Measurements from ENCODE around the gene ADGRV1. TPM values are rescaled to one million over a fixed set of nuclear protein-coding genes. Genes with fewer than 3 reads are reported as not detected.

The ADGRV1 gene
- total and polyA plus RNA-seq, 8 donors, result 12.5 to 36.4 (median 16.9) TPM

- TF ChIP-seq, protein P1, sequence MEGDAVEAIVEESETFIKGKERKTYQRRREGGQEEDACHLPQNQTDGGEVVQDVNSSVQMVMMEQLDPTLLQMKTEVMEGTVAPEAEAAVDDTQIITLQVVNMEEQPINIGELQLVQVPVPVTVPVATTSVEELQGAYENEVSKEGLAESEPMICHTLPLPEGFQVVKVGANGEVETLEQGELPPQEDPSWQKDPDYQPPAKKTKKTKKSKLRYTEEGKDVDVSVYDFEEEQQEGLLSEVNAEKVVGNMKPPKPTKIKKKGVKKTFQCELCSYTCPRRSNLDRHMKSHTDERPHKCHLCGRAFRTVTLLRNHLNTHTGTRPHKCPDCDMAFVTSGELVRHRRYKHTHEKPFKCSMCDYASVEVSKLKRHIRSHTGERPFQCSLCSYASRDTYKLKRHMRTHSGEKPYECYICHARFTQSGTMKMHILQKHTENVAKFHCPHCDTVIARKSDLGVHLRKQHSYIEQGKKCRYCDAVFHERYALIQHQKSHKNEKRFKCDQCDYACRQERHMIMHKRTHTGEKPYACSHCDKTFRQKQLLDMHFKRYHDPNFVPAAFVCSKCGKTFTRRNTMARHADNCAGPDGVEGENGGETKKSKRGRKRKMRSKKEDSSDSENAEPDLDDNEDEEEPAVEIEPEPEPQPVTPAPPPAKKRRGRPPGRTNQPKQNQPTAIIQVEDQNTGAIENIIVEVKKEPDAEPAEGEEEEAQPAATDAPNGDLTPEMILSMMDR (IDR thresholded peaks at IDR 0.05), result no peak
- Histone ChIP-seq H3K27me3 (no peaks in the 10 kb centered on the region), H3K9me3 (no peaks in the 10 kb centered on the region), H3K4me1 (peaks cover 0 to 6% of the 10 kb centered on the region in 2 donors), H3K36me3 (no peaks in the 10 kb centered on the region), H3K4me3 (no peak overlapping the region), H3K27ac (no peak overlapping the region)
- intact Hi-C loops (cut with DNase I), result no loop called here
- ATAC-seq (no peak), DNase-seq (no peak)
Observed at GRCh38 chr5:90861843-90862586, 303.4 kb downstream of the ADGRV1 start.

DNA sequence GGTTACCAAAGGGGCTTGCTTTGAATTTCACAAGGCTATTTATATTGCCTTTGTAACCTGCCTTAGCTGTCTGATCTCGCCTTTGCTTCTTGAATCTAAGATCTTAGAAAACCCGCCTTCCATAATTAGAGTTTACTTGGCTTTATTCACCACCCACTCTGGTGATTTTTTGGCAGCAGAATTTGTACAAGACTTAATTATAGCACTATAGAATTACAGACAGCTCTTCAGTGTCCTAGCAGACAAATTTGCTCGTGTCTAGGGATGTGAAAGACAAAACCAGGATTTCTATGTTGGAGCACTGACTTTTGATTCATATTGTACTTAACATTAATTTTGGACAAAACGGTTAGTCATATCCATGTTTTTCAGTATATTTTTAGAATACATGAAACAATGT, 306.6 kb downstream of the ADGRV1 start:
- intact Hi-C loops (cut with DNase I), result no loop called here
- Histone ChIP-seq H3K36me3 (no peaks in the 10 kb centered on the region), H3K27ac (no peak overlapping the region), H3K4me1 (peaks cover 0 to 13% of the 10 kb centered on the region in 2 donors), H3K27me3 (no peaks in the 10 kb centered on the region), H3K4me3 (no peak overlapping the region), H3K9me3 (no peaks in the 10 kb centered on the region)
- TF ChIP-seq, protein P1 (IDR thresholded peaks at IDR 0.05), result no peak
- ATAC-seq (no peak), DNase-seq (no peak)

DNA sequence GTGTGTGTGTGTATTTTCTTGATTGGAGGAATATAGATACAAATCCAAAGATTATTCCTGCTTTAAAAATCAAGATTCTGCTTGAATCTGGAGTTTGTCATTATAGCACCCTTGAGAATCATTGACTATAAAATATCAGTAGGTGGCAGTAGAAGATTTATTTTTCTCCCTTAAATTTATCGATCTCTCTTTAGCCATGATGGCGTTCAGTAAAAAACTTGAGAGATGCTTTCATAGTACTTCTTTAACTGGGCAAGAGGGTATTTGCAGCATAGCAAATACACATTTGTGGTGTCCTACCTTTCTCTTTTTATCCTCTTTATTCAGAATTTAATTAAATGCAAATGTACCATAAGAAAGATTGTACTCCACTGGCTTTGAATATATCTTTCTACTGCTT, 307.7 kb downstream of the ADGRV1 start:
- H3K9me3 ChIP-seq, result no peaks in the 10 kb centered on the region
- H3K27me3 ChIP-seq, result no peaks in the 10 kb centered on the region
- intact Hi-C loops (cut with DNase I), result no loop called here
- peaks cover 0 to 20% of the 10 kb centered on the region in 2 donors for H3K4me1 ChIP-seq
- ATAC-seq, result peak; percentile 79
- DNase-seq, result peak in 1 of 4 donors; percentile 12
- no peaks in the 10 kb centered on the region for H3K36me3 ChIP-seq
- TF ChIP-seq, protein P1 (IDR thresholded peaks at IDR 0.05), result peak; percentile 36 to 51
- H3K4me3 ChIP-seq, result no peak overlapping the region
- no peak overlapping the region for H3K27ac ChIP-seq

DNA sequence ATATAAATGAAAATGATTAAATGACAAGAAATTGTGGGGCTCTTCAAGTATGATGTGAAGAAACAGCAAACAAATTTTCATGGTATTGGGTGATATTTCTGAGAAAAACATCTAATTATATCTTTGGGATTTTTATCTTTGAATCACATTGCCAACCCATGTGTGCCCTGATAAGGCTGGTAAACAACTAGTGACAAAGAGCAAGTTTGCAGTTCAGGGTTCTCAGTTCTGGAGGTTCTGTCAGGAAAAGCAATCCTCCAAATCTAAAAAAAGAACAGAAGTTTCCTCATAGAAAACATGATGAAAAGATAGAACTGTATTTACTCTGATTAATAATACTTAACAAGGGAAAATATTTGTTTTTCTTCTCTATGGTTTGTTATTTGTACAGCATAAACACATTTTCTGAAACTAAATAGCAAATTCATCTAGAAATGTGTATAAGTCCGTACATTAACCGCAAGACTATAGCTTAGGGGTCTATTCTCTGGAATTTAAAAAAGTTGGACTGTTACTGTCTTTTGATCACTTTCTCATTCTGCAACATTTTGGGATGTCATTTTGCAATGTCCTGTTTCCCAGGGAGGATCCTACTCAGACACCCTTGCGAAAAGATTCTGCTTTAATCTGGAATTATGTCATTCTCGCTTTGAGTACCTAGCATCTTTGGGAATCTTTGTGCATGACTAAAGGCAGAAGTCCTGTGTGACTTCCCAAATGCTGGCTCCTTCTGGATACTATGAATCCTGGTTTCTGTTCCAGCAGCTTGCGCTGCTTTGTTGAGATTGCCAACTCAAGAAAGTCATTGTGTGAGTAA, 308.5 kb downstream of the ADGRV1 start:
- H3K27ac ChIP-seq, result no peak overlapping the region
- no peaks in the 10 kb centered on the region for H3K36me3 ChIP-seq
- ATAC-seq (peak; percentile 41), DNase-seq (no peak)
- no peak overlapping the region for H3K4me3 ChIP-seq
- H3K9me3 ChIP-seq, result no peaks in the 10 kb centered on the region
- H3K27me3 ChIP-seq, result no peaks in the 10 kb centered on the region
- intact Hi-C loops (cut with DNase I), result no loop called here
- peaks cover 0 to 27% of the 10 kb centered on the region in 2 donors for H3K4me1 ChIP-seq
- TF ChIP-seq, protein P1 (IDR thresholded peaks at IDR 0.05), result no peak

GRCh38 chr5:90868799-90869198, 310.2 kb downstream of the ADGRV1 start:
- intact Hi-C loops (cut with DNase I), result no loop called here
- Histone ChIP-seq H3K27me3 (no peaks in the 10 kb centered on the region), H3K27ac (no peak overlapping the region), H3K36me3 (no peaks in the 10 kb centered on the region), H3K4me1 (peaks cover 0 to 37% of the 10 kb centered on the region in 2 donors), H3K4me3 (no peak overlapping the region), H3K9me3 (no peaks in the 10 kb centered on the region)
- ATAC-seq, result no peak
- DNase-seq, result no peak
- TF ChIP-seq, protein P1 (IDR thresholded peaks at IDR 0.05), result no peak
